ENCODE results near the gene CEMIP.
A peak's percentile ranks its signal among the peaks of the same experiment; 100 is the strongest.

CEMIP gene

GRCh38 chr15:80926126-80926525, 147.0 kb downstream of the CEMIP start:
- DNase-seq (ENCODE audit: low read depth) = no peak
- no peak for TF ChIP-seq CTCF (conservative IDR thresholded peaks at IDR 0.05; ENCODE audit: low read depth, low read length)

GRCh38 chr15:80929225-80929624, 150.1 kb downstream of the CEMIP start:
- H3K4me3 ChIP-seq (ENCODE audit: low read depth, low read length) = no peak overlapping the region
- DNase-seq (ENCODE audit: low read depth) = no peak
- no peak for TF ChIP-seq CTCF (conservative IDR thresholded peaks at IDR 0.05; ENCODE audit: low read depth, low read length)

More at GRCh38 chr15:80926126-80926525, 147.0 kb downstream of the CEMIP start:
- H3K4me3 ChIP-seq (ENCODE audit: low read depth, low read length) = no peak overlapping the region

- no peak for TF ChIP-seq CTCF (conservative IDR thresholded peaks at IDR 0.05; ENCODE audit: low read depth, low read length)
- H3K4me3 ChIP-seq (ENCODE audit: low read depth, low read length) = no peak overlapping the region
- DNase-seq (ENCODE audit: low read depth) = no peak
Measured at GRCh38 chr15:80929689-80930088, 150.5 kb downstream of the CEMIP start.

GRCh38 chr15:80931191-80931590, 152.0 kb downstream of the CEMIP start:
- no peak for TF ChIP-seq CTCF (conservative IDR thresholded peaks at IDR 0.05; ENCODE audit: low read depth, low read length)
- DNase-seq (ENCODE audit: low read depth) = no peak
- H3K4me3 ChIP-seq (ENCODE audit: low read depth, low read length) = no peak overlapping the region

GRCh38 chr15:80931721-80932512, 152.7 kb downstream of the CEMIP start:
- DNase-seq (ENCODE audit: low read depth) = no peak
- no peak for TF ChIP-seq CTCF (conservative IDR thresholded peaks at IDR 0.05; ENCODE audit: low read depth, low read length)
- H3K4me3 ChIP-seq (ENCODE audit: low read depth, low read length) = no peak overlapping the region

GRCh38 chr15:80932513-80932815, 153.3 kb downstream of the CEMIP start:
- no peak for DNase-seq (ENCODE audit: low read depth)
- no peak overlapping the region for H3K4me3 ChIP-seq (ENCODE audit: low read depth, low read length)
- no peak for TF ChIP-seq CTCF (conservative IDR thresholded peaks at IDR 0.05; ENCODE audit: low read depth, low read length)

- no peak for TF ChIP-seq CTCF (conservative IDR thresholded peaks at IDR 0.05; ENCODE audit: low read depth, low read length)
- DNase-seq (ENCODE audit: low read depth) = peak; percentile 80
- no peak overlapping the region for H3K4me3 ChIP-seq (ENCODE audit: low read depth, low read length)
Measured at GRCh38 chr15:80932989-80933388, 153.8 kb downstream of the CEMIP start.
